HepG2 (cell line): Measurements from ENCODE around the gene SIRPA. TPM values are rescaled to one million over a fixed set of nuclear protein-coding genes. Genes with fewer than 3 reads are reported as not detected.

ENCODE experiments used
- ATAC-seq: fragments of 200-7000 bp; cut with Tn5 transposase; 3 replicates; pipeline ENCODE4 v1.9.1; 2020; ENCODE audit warnings: mild to moderate bottlenecking, moderate library complexity
- BruUV-seq: library from RNA; stranded (reverse); fragments of 400-500 nt; replicated peaks from 2 replicates; lab custom pipeline; 2021; lab: Mats Ljungman, UMichigan
- CTCF ChIA-PET: fragments of 300-600 bp; formaldehyde crosslinking; extraction: SDS; loops from one replicate; lab custom pipeline; 2021; ENCODE audit warnings: low total read pairs, inconsistent platforms, low intra/inter-chr PET ratio; lab: Yijun Ruan, JAX
- POLR2A ChIA-PET: fragments of 350-600 bp; sonication (Branson Sonifier 250); formaldehyde crosslinking; loops from one replicate; lab custom pipeline; 2020; ENCODE audit warnings: antibody characterized with exemption, inconsistent platforms; lab: Yijun Ruan, JAX
- DNase-seq: peaks from one replicate; pipeline ENCODE4 v3.0.0-alpha.2; 2015; ENCODE audit warnings: low spot score
- FAIRE-seq: peaks from 3 replicates; lab custom pipeline; 2011; peaks lifted over from hg19 to GRCh38; lab: Jason Lieb, UNC
- H2AFZ ChIP-seq: one replicate; pipeline ENCODE4 v1.6.1; 2011; ENCODE audit warnings: low read length, inconsistent platforms
- H3K27ac ChIP-seq: fragments of 300-600 bp; 3 replicates; pipeline ENCODE4 v1.8.0; 2011; ENCODE audit warnings: mixed run types, mild to moderate bottlenecking, mixed read lengths, low read length, inconsistent platforms; ENCODE audit not compliant: insufficient read depth; ENCODE audit errors: extremely low read length
- H3K27me3 ChIP-seq, 2 experiments: fragments of 200-600 bp in 1 of 2; 2 replicates in 1 of 2; 3 replicates in 1 of 2; pipeline versions ENCODE4 v1.6.0 to v1.8.0; 2011; ENCODE audit warnings: low read length in 2 of 2, mild to moderate bottlenecking in 2 of 2, moderate library complexity in 2 of 2, inconsistent platforms in 1 of 2; ENCODE audit not compliant: insufficient read depth in 2 of 2, control insufficient read depth in 1 of 2
- H3K36me3 ChIP-seq, 2 experiments: fragments of 200-600 bp in 1 of 2; replicated peaks in 1 of 2; 2 replicates in 1 of 2; 3 replicates in 1 of 2; pipeline versions ENCODE4 v1.5.1 to v1.8.0; 2011; ENCODE audit warnings: low read length in 2 of 2, inconsistent platforms in 1 of 2; ENCODE audit not compliant: insufficient read depth in 2 of 2, control insufficient read depth in 1 of 2
- H3K4me1 ChIP-seq: 2 replicates; pipeline ENCODE4 v1.5.1; 2012; ENCODE audit warnings: low read length, inconsistent platforms; ENCODE audit not compliant: insufficient read depth
- H3K4me2 ChIP-seq: 2 replicates; pipeline ENCODE4 v1.6.0; 2011; ENCODE audit warnings: low read depth, low read length, inconsistent platforms
- H3K4me3 ChIP-seq, 3 experiments: fragments of 200-600 bp in 1 of 3; sonication (generic), shearing (Covaris generic) in 1 of 3; replicated peaks in 1 of 3; 2 replicates each; pipeline ENCODE4 v1.5.1; 2011 to 2016; ENCODE audit warnings: low read length in 3 of 3, inconsistent platforms in 2 of 3, low read depth in 2 of 3, mild to moderate bottlenecking in 2 of 3, control low read depth in 1 of 3, mixed read lengths in 1 of 3; ENCODE audit not compliant: insufficient read depth in 1 of 3
- H3K79me2 ChIP-seq: one replicate; pipeline ENCODE4 v1.6.1; 2011; ENCODE audit warnings: low read length, inconsistent platforms; ENCODE audit not compliant: insufficient read depth
- H3K9ac ChIP-seq: 2 replicates; pipeline ENCODE4 v1.6.0; 2011; ENCODE audit warnings: mild to moderate bottlenecking, low read depth, low read length, inconsistent platforms; ENCODE audit not compliant: insufficient read depth
- H3K9me3 ChIP-seq: 2 replicates; pipeline ENCODE4 v1.5.1; 2012; ENCODE audit warnings: mild to moderate bottlenecking, low read length
- H4K20me1 ChIP-seq: 2 replicates; pipeline ENCODE4 v1.6.0; 2011; ENCODE audit warnings: inconsistent platforms, mild to moderate bottlenecking, low read length, moderate library complexity; ENCODE audit not compliant: insufficient read depth
- ARID4A ChIP-seq: sonication (generic); formaldehyde crosslinking; IDR thresholded peaks from 2 replicates; pipeline ENCODE4 v1.5.0; 2020; ENCODE audit warnings: mild to moderate bottlenecking, missing genetic modification reagents, borderline replicate concordance
- FOXM1 ChIP-seq: sonication (generic); formaldehyde crosslinking; IDR thresholded peaks from 2 replicates; pipeline ENCODE4 v1.5.0; 2020; ENCODE audit warnings: missing genetic modification reagents
- GATA4 ChIP-seq: sonication (generic); IDR thresholded peaks from 2 replicates; pipeline ENCODE4 v1.6.1; 2016; ENCODE audit warnings: antibody characterized with exemption, low read depth, borderline replicate concordance
- MXD4 ChIP-seq: IDR thresholded peaks from 2 replicates; pipeline ENCODE4 v1.6.1; 2016; ENCODE audit warnings: mild to moderate bottlenecking, missing biosample characterization, missing genetic modification reagents
- PTBP1 ChIP-seq: fragments of 200-400 bp; formaldehyde crosslinking; IDR thresholded peaks from 2 replicates; pipeline ENCODE4 v1.6.1; 2018; ENCODE audit warnings: low read length, low read depth; ENCODE audit not compliant: poor library complexity, severe bottlenecking
- SIX4 ChIP-seq: sonication (generic); formaldehyde crosslinking; IDR thresholded peaks from 2 replicates; pipeline ENCODE4 v1.4.0; 2020; ENCODE audit warnings: missing genetic modification reagents
- ZBTB38 ChIP-seq: sonication (generic); formaldehyde crosslinking; IDR thresholded peaks from 2 replicates; pipeline ENCODE4 v1.5.1; 2020; ENCODE audit warnings: mild to moderate bottlenecking, missing genetic modification reagents
- ZFP62 ChIP-seq: sonication (generic); formaldehyde crosslinking; IDR thresholded peaks from 2 replicates; pipeline ENCODE4 v1.4.0; 2020; ENCODE audit warnings: missing genetic modification reagents
- ZNF121 ChIP-seq: sonication (generic); formaldehyde crosslinking; IDR thresholded peaks from 2 replicates; pipeline ENCODE4 v1.5.0; 2020; ENCODE audit warnings: mild to moderate bottlenecking, missing genetic modification reagents
- ZNF30 ChIP-seq: sonication (generic); formaldehyde crosslinking; IDR thresholded peaks from 2 replicates; pipeline ENCODE4 v1.5.0; 2020; ENCODE audit warnings: mild to moderate bottlenecking, missing genetic modification reagents
- ZNF451 ChIP-seq: sonication (generic); formaldehyde crosslinking; IDR thresholded peaks from 2 replicates; pipeline ENCODE4 v1.5.0; 2020; ENCODE audit warnings: mild to moderate bottlenecking, missing genetic modification reagents
- ZNF660 ChIP-seq: sonication (generic); formaldehyde crosslinking; IDR thresholded peaks from 2 replicates; pipeline ENCODE4 v1.5.1; 2020; ENCODE audit warnings: mild to moderate bottlenecking, low read depth, missing genetic modification reagents, borderline replicate concordance
- ZNF883 ChIP-seq: sonication (generic); formaldehyde crosslinking; IDR thresholded peaks from 2 replicates; pipeline ENCODE4 v1.5.1; 2020; ENCODE audit warnings: mild to moderate bottlenecking, missing genetic modification reagents; ENCODE audit errors: not compliant biosample characterization
- WGBS: methylation state at CpG from one replicate; pipeline ENCODE4 v1.1.6; 2017; ENCODE audit warnings: low lambda C conversion rate; 5-methylcytosine and 5-hydroxymethylcytosine counted together
- in situ Hi-C: cut with HindIII; loops from 2 replicates; pipeline ENCODE4 v1.10.0; 2017; ENCODE audit warnings: low pct_unique_long_range_greater_than_20kb; ENCODE audit not compliant: extremely low pct_ligation_motif_present
- intact Hi-C: fragments of 100-400 bp; cut with micrococcal nuclease; formaldehyde crosslinking; loops from one replicate; pipeline ENCODE4 v1.10.0; 2022; ENCODE audit not compliant: unreplicated experiment
- polyA plus RNA-seq, 8 experiments: library from polyadenylated mRNA; depleted of rRNA in 3 of 8; stranded (reverse) in 7 of 8; unstranded in 1 of 8; fragments of >200 nt; fragmentation: Illumina TruSeq in 4 of 8; extraction: Trizol in 4 of 8; gene quantifications; 2 replicates each; pipeline versions ENCODE4 v1.2.1 to v1.2.3, GENCODE V29; 2011 to 2016; ENCODE audit warnings: low read depth in 4 of 8, missing spikeins in 1 of 8, mixed read lengths in 1 of 8; ENCODE audit not compliant: insufficient read depth in 1 of 8
- total RNA-seq, 5 experiments: library from RNA; depleted of rRNA; stranded (reverse); fragments of >200 nt; fragmentation: Illumina TruSeq; extraction: Trizol; gene quantifications; 2 replicates each; pipeline ENCODE4 v1.2.3, GENCODE V29; 2016; ENCODE audit warnings: low read depth in 1 of 5

The SIRPA gene
- total and polyA plus RNA-seq, 2 of the 13 experiments (the other 11 are each of a cell fraction or from before 2014, with no cell fraction given): 7.2 to 17.6 TPM

GRCh38 chr20:1942486-1943274 lies 47.5 kb downstream of the SIRPA start:
- no peak overlapping the region for H2AFZ ChIP-seq
- H3K9ac ChIP-seq: no peak overlapping the region
- H3K9me3 ChIP-seq: no peaks in the 10 kb centered on the region
- TF ChIP-seq ZBTB38 (CRISPR knock-in tag): no peak
- TF ChIP-seq, all 625 proteins: peak for 0
- BruUV-seq: no TSS peak
- Histone ChIP-seq H3K4me1 (peaks cover 42% of the 10 kb centered on the region), H3K4me2 (no peak overlapping the region), H3K27ac (no peak overlapping the region), H3K79me2 (no peaks in the 10 kb centered on the region), H3K36me3 (no peaks in the 10 kb centered on the region), H3K27me3 (peaks cover 15 to 35% of the 10 kb centered on the region in 2 experiments; a peak in 4 of 5 replicates), H3K4me3 (no peak overlapping the region), H4K20me1 (no peaks in the 10 kb centered on the region)
- intact Hi-C loops (no loop called here), in situ Hi-C loops (no loop called here)
- ChIA-PET POLR2A (no interaction called here), CTCF (no interaction called here)
- no peak for FAIRE-seq
- ATAC-seq: no peak
- WGBS: 64% methylated on average over 13 of the region's 13 CpGs
- DNase-seq: no peak

GRCh38 chr20:1943275-1944002 lies 48.2 kb downstream of the SIRPA start:
- Histone ChIP-seq H3K4me3 (no peak overlapping the region), H3K9me3 (no peaks in the 10 kb centered on the region), H3K36me3 (no peaks in the 10 kb centered on the region), H3K4me1 (peaks cover 42% of the 10 kb centered on the region), H3K27me3 (peaks cover 15 to 37% of the 10 kb centered on the region in 2 experiments; a peak in 4 of 5 replicates), H3K9ac (no peak overlapping the region), H3K79me2 (no peaks in the 10 kb centered on the region), H2AFZ (no peak overlapping the region), H3K27ac (no peak overlapping the region), H4K20me1 (no peaks in the 10 kb centered on the region), H3K4me2 (no peak overlapping the region)
- POLR2A ChIA-PET: no interaction called here
- no peak for ATAC-seq
- no peak for FAIRE-seq
- DNase-seq: peak; percentile 55
- CTCF ChIA-PET: no interaction called here
- in situ Hi-C loops: no loop called here
- 37% methylated on average over 8 of the region's 8 CpGs for WGBS
- intact Hi-C loops: no loop called here
- no TSS peak for BruUV-seq
- TF ChIP-seq ZNF121 (CRISPR knock-in tag) (no peak), GATA4 (no peak), MXD4 (CRISPR knock-in tag) (no peak), ZNF883 (no peak), SIX4 (CRISPR knock-in tag) (no peak), ZNF30 (no peak), ZNF451 (CRISPR knock-in tag) (no peak), ZNF660 (CRISPR knock-in tag) (no peak), ARID4A (CRISPR knock-in tag) (no peak), FOXM1 (CRISPR knock-in tag) (no peak), PTBP1 (no peak), ZFP62 (CRISPR knock-in tag) (no peak)
